Activated T-helper 2 cell treated with anti-CD3 and anti-CD28 coated beads, Interferon-gamma antibody, Interleukin-2, Interleukin-4, amounts not matched to agents 10 μg/mL and 5 μg/mL and 100 μg/mL, durations not matched to agents 14 hours and 24 hours and 36 hours (primary cell): ENCODE data around the gene NT5C. TPM values are rescaled to one million over a fixed set of nuclear protein-coding genes. Genes with fewer than 3 reads are reported as not detected.

Experiments
- DNase-seq: peaks from one replicate; pipeline ENCODE4 v3.0.0; 2021; ENCODE audit warnings: low spot score
- H3K27ac Mint-ChIP-seq: one replicate; pipeline ENCODE4 v1.8.0; 2021; ENCODE audit warnings: mixed read lengths
- H3K27me3 Mint-ChIP-seq: one replicate; pipeline ENCODE4 v1.8.0; 2021; ENCODE audit warnings: low read depth, mixed read lengths
- H3K36me3 Mint-ChIP-seq: one replicate; pipeline ENCODE4 v1.8.0; 2021; ENCODE audit warnings: low read depth, mixed read lengths
- H3K4me1 Mint-ChIP-seq: one replicate; pipeline ENCODE4 v1.8.0; 2021; ENCODE audit warnings: low read depth, mixed read lengths
- H3K4me3 Mint-ChIP-seq: one replicate; pipeline ENCODE4 v1.8.0; 2021; ENCODE audit warnings: low read depth, mild to moderate bottlenecking, moderate library complexity, mixed read lengths
- H3K9me3 Mint-ChIP-seq: one replicate; pipeline ENCODE4 v1.8.0; 2021; ENCODE audit warnings: mixed read lengths
- intact Hi-C: fragments of 100-400 bp; cut with micrococcal nuclease; formaldehyde crosslinking; loops from one replicate; pipeline ENCODE4 v1.15.1; 2023
- total RNA-seq: library from RNA; stranded (reverse); gene quantifications from 2 replicates; pipeline ENCODE4 v1.2.3, GENCODE V29; 2022

Gene NT5C
- total RNA-seq, 1 donor from 2014 or later = 86.6 TPM

DNA sequence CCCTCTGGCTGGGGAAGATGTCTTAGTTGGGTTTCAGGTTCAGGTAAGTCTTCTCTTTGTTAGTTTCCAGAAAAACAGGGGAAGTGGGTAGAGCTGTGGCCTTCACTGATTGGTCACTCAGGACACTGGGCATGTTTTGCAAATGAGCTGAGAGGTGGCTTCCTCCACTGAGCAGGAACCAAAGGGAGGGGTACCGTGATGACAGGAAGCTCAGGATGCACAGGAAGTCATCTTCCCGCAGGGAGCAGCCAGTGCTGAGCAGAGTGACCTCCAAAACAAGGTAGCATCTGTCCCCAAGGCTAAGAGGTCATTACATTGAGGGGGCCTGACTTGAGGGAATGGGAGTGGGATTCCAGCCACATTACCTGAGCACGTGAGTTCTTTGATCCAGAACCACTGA, 5.6 kb downstream of the NT5C start:
- Mint-ChIP-seq H3K4me3 (no peak overlapping the region), H3K9me3 (no peaks in the 10 kb centered on the region), H3K36me3 (peaks cover 26% of the 10 kb centered on the region), H3K4me1 (peaks cover 30% of the 10 kb centered on the region), H3K27me3 (no peaks in the 10 kb centered on the region), H3K27ac (peak overlapping the region; percentile 29)
- no peak for DNase-seq
- intact Hi-C loops = no loop called here

- no peak overlapping the region for H3K4me3 Mint-ChIP-seq
Measured at GRCh38 chr17:75124819-75125162, 6.8 kb downstream of the NT5C start.

GRCh38 chr17:75124041-75124818, 7.3 kb downstream of the NT5C start:
- DNase-seq = peak; percentile 34
- intact Hi-C loops = no loop called here
- peaks cover 24% of the 10 kb centered on the region for H3K36me3 Mint-ChIP-seq
- peak overlapping the region; percentile 83 for H3K27ac Mint-ChIP-seq
- H3K9me3 Mint-ChIP-seq = no peaks in the 10 kb centered on the region
- H3K4me1 Mint-ChIP-seq = peaks cover 24% of the 10 kb centered on the region
- no peaks in the 10 kb centered on the region for H3K27me3 Mint-ChIP-seq
- H3K4me3 Mint-ChIP-seq = no peak overlapping the region

More at GRCh38 chr17:75124819-75125162, 6.8 kb downstream of the NT5C start:
- Mint-ChIP-seq H3K4me1 (peaks cover 26% of the 10 kb centered on the region), H3K36me3 (peaks cover 30% of the 10 kb centered on the region), H3K9me3 (no peaks in the 10 kb centered on the region), H3K27ac (peak overlapping the region; percentile 83), H3K27me3 (no peaks in the 10 kb centered on the region)
- intact Hi-C loops = no loop called here
- no peak for DNase-seq

DNA sequence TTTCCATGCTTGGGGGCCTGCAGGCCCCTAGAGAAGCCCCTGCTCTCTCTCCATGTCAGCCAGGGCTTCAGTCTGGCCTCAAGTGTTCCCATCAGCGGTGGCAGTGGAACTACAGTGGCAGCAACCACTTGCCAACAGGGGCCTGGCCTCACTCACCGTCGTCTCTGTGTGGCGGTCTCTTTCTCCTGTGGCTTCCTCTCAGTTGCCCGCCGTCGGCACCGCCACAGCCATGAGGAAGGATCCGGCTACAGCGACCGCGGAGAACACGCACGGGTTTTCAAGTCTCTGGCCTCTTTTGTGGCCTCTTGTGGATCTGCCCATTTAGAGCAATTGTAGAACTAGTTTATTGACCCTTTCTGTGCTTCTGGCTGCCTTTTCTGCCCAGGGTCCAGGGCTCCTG, 13.2 kb downstream of the NT5C start:
- Mint-ChIP-seq H3K27me3 (no peaks in the 10 kb centered on the region), H3K36me3 (peaks cover 31% of the 10 kb centered on the region), H3K27ac (no peak overlapping the region), H3K4me1 (peaks cover 14% of the 10 kb centered on the region), H3K9me3 (no peaks in the 10 kb centered on the region), H3K4me3 (no peak overlapping the region)
- DNase-seq = no peak
- intact Hi-C loops = loop anchor here (10.0 kb wide), 1 partner anchor 134 kb away; the partner anchor contains the start of gene CDR2L

DNA sequence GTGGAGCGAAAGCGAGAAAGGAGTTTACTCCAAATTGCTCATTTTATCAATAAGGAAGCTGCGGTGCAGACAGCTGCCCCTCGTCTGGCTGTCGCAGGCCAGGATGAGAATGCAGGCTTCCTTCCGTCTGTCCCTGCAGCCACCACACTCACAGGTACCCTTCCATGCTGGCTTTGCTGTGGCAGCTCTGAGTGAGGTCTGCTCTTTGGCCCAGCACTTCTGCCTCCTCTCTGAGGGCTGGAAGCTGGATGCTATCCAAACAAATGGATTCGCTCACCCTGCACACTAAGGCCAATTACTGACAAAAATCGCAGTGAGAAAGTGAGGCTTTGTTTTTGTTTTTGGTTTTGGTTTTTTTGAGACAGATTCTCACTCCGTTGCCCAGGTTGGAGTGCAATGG, 14.8 kb downstream of the NT5C start:
- Mint-ChIP-seq H3K4me3 (no peak overlapping the region), H3K27ac (no peak overlapping the region), H3K27me3 (no peaks in the 10 kb centered on the region), H3K9me3 (no peaks in the 10 kb centered on the region), H3K4me1 (peaks cover 19% of the 10 kb centered on the region), H3K36me3 (peaks cover 36% of the 10 kb centered on the region)
- DNase-seq = no peak
- intact Hi-C loops = loop anchor here (10.0 kb wide), 1 partner anchor 132 kb away; the partner anchor contains the start of gene CDR2L

DNA sequence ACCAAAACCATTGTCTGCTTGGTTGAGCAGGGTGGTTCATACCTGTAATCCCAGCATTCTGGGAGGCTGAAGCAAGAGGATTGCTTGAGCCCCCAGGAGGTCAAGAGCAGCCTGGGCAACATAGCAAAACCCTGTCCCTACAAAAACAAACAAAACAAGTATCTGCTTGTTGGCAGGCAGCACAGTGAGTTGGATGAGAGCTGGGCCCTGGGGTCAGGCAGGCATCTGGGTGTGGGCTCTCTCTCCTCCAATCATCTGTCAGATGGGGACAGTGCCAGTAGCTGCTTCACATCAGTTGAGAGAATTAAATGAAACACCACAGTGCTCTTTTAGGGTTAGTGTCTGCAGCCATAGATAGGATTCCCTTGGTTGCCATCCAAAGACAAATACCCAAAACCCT, 16.0 kb downstream of the NT5C start:
- Mint-ChIP-seq H3K36me3 (peaks cover 36% of the 10 kb centered on the region), H3K9me3 (no peaks in the 10 kb centered on the region), H3K4me3 (no peak overlapping the region), H3K27ac (no peak overlapping the region), H3K4me1 (peaks cover 22% of the 10 kb centered on the region), H3K27me3 (no peaks in the 10 kb centered on the region)
- intact Hi-C loops = loop anchor here (2.0 to 10.0 kb wide), 2 partner anchors 37 to 131 kb away; partner anchors contain the start of gene CDR2L
- DNase-seq = no peak

GRCh38 chr17:75114552-75115314, 16.8 kb downstream of the NT5C start:
- Mint-ChIP-seq H3K36me3 (peaks cover 32% of the 10 kb centered on the region), H3K9me3 (no peaks in the 10 kb centered on the region), H3K27me3 (no peaks in the 10 kb centered on the region), H3K4me1 (peaks cover 25% of the 10 kb centered on the region), H3K4me3 (peak overlapping the region; percentile 80), H3K27ac (peak overlapping the region; percentile 79)
- DNase-seq = no peak
- intact Hi-C loops = loop anchor here (1.0 to 10.0 kb wide), 6 partner anchors 38 to 298 kb away; partner anchors contain the start of genes CDR2L and MIF4GD

DNA sequence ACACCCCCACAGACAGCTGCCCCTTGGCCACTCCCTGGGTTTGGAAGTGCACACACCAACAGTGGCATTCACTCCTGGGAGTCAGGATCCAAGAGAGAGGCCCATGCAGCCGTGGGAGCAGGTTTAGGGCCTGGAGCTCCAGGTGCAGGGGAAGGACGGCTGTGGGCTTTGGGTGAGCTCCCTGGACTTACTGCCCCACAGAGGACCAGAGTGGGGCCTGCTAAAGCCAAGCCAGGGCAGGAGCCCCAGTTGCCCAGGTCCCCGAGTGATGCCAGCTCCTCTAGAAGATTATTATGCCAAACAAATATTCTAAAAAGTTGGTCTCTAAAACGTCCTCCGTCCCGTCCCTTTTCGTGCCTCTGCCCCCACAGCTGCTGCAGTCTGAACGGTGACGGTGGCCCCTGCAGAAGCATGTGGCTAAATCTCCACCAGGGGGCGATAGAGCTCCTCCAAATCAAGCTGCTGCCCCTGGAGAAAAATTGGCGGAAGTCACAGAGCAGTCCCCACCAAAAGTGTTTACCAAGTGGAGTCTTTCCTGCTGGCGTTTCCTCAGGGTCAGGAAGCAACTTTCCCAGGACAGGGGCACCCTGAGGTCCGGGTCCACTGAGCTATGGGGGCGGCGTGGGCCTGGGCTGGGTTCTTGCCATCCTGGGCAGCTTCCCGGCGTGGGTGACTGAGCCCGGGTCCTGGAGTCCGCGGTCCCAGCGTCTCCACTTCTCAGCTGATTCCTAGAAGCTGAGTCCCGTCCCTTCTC, 17.6 kb downstream of the NT5C start:
- Mint-ChIP-seq H3K27ac (peak overlapping the region; percentile 79), H3K4me1 (peaks cover 26% of the 10 kb centered on the region)

DNA sequence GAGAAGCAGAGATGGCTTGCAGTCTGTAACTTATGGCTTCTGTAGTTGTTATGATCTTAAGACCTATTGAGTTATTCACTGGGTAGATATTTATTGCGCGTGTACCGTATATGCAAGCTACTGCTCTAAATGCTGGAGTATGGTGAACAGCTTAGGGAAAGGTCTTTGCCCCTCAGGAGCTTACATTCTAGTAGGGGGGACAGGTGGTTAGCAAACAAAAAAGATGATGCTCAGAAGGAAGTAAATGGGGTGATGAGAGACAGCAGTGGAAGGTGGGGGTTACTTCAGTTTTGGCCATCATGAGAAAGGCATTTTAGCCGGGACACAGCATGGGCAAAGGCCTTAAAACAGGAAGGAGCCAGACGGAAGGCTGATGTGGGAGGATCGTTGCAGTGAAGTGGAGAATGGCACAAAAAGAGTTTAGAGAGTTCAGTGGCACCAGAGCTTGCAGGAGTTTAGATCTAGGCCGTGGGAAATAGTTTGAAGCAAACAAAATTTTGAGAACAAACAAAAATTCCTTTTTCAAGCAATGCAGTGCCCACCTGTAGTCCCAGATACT, 19.7 kb downstream of the NT5C start:
- no peak overlapping the region for H3K27ac Mint-ChIP-seq
- H3K36me3 Mint-ChIP-seq = peaks cover 23% of the 10 kb centered on the region
- H3K4me3 Mint-ChIP-seq = peak overlapping the region; percentile 54
- no peaks in the 10 kb centered on the region for H3K27me3 Mint-ChIP-seq
- no peaks in the 10 kb centered on the region for H3K9me3 Mint-ChIP-seq
- intact Hi-C loops = loop anchor here (5.0 to 10.0 kb wide), 3 partner anchors 60 to 160 kb away; partner anchors contain the start of genes CDR2L and MIF4GD
- peaks cover 28% of the 10 kb centered on the region for H3K4me1 Mint-ChIP-seq
- DNase-seq = no peak

More for the DNA sequence above, 17.6 kb downstream of the NT5C start:
- Mint-ChIP-seq H3K36me3 (peaks cover 30% of the 10 kb centered on the region), H3K9me3 (no peaks in the 10 kb centered on the region), H3K4me3 (peak overlapping the region; percentile 80), H3K27me3 (no peaks in the 10 kb centered on the region)
- peak; percentile 83 for DNase-seq
- intact Hi-C loops = loop anchor here (1.0 to 10.0 kb wide), 6 partner anchors 39 to 298 kb away; partner anchors contain the start of genes CDR2L and MIF4GD

DNA sequence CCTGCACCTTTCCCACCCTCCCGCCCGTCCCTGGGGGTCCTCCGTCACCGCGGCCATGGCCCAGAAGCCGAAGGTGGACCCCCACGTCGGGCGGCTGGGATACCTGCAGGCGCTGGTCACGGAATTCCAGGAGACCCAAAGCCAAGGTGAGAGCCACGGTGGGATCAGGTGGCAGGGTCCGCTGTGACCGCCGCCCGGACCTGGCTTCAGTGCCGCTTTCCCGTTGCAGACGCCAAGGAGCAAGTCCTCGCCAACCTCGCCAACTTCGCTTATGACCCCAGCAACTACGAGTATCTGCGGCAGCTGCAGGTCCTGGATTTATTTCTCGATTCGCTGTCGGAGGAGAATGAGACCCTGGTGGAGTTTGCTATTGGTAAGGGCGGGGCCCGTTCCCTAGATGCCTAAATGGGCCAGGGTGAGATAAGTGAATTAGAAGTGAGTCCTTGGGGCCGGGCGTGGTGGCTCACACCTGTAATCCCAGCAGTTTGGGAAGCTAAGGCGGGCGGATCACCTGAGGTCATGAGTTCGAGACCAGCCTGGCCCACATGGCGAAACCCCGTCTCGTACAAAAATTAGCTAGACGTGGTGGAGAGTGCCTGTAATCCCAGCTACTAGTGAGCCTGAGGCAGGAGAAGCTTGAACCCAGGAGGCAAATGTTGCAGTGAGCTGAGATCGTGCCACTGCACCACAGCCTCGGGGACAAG, 21.2 kb downstream of the NT5C start:
- Mint-ChIP-seq H3K9me3 (no peaks in the 10 kb centered on the region), H3K36me3 (peaks cover 23% of the 10 kb centered on the region), H3K27ac (peak overlapping the region; percentile 70), H3K4me1 (peaks cover 28% of the 10 kb centered on the region), H3K27me3 (no peaks in the 10 kb centered on the region), H3K4me3 (peak overlapping the region; percentile 89)
- DNase-seq = no peak
- intact Hi-C loops = loop anchor here (5.0 to 10.0 kb wide), 3 partner anchors 62 to 162 kb away; partner anchors contain the start of genes CDR2L and MIF4GD

DNA sequence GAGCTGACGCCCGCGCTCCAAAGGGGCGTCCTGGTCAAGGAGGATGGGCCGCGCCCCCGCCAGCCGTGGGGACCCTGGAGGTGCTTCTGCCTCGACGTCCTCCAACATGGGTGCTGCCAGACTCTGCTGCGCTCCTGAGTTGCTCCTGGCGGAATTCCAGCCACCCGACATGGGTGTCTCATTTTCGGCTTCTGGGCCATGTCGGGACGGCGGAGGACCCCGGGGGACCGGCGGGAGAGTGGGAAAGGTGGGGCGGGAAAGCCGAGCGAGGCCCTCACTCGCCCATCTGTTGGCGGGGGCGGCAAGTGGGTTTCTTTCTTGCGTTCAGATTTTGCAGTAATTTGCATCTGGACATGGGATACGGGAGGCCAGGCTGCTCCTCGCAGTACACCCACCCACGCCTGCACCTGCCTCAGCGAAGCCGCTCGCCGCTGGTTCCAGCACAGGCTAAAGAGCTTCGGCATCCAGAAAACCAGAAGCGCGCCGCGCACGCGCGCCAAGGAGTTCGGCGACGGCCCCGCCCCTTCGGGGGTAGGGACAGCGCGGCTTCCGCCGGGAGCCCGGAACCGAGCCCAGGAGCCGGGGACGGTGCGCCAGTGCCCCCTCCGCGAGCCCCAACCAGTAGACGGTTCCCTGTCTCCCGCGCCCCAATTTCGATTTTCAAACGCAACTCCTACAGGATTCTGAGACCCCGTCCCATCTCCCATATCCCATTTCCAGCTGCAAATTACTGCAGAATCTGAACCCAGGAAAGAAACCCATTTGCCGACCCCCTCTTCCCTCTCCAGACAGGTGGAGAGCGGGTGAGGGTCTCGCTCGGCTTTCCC, 21.9 kb downstream of the NT5C start, which contains the start of gene ARMC7:
ARMC7 (plus strand) TSS at position 563 of the 827 bp plus-strand sequence. CDS start 320 bp downstream, outside the sequence.
- peak within 1 kb of the TSS; percentile 80 for H3K27ac Mint-ChIP-seq
- H3K27me3 Mint-ChIP-seq = no peaks in the 10 kb centered on the region
- H3K4me3 Mint-ChIP-seq = peak within 1 kb of the TSS; percentile 89
- no peaks in the 10 kb centered on the region for H3K9me3 Mint-ChIP-seq
- intact Hi-C loops = loop anchor here (5.0 to 10.0 kb wide), 4 partner anchors 63 to 163 kb away; partner anchors contain the start of genes CDR2L and MIF4GD
- peaks cover 18% of the 10 kb centered on the region for H3K36me3 Mint-ChIP-seq
- H3K4me1 Mint-ChIP-seq = peaks cover 24% of the 10 kb centered on the region
- DNase-seq = peak; percentile 91
